DND-41 (cell line): ENCODE data around the gene CPA2.

Source experiments
- EZH2 ChIP-seq: IDR thresholded peaks from 3 replicates; pipeline ENCODE4 v1.6.1; 2012; ENCODE audit warnings: borderline replicate concordance, low read depth, mild to moderate bottlenecking, moderate library complexity, low read length, inconsistent platforms; ENCODE audit not compliant: severe bottlenecking
- TF ChIP-seq, protein P1 (sequence below): IDR thresholded peaks from 2 replicates; pipeline ENCODE4 v1.5.1; 2012; ENCODE audit warnings: borderline replicate concordance, low read length, moderate library complexity, mild to moderate bottlenecking; ENCODE audit not compliant: poor library complexity, severe bottlenecking; ENCODE audit errors: extremely low read depth

GRCh38 chr7:130273081-130273932, 6.6 kb downstream of the CPA2 start:
- TF ChIP-seq, protein P1, sequence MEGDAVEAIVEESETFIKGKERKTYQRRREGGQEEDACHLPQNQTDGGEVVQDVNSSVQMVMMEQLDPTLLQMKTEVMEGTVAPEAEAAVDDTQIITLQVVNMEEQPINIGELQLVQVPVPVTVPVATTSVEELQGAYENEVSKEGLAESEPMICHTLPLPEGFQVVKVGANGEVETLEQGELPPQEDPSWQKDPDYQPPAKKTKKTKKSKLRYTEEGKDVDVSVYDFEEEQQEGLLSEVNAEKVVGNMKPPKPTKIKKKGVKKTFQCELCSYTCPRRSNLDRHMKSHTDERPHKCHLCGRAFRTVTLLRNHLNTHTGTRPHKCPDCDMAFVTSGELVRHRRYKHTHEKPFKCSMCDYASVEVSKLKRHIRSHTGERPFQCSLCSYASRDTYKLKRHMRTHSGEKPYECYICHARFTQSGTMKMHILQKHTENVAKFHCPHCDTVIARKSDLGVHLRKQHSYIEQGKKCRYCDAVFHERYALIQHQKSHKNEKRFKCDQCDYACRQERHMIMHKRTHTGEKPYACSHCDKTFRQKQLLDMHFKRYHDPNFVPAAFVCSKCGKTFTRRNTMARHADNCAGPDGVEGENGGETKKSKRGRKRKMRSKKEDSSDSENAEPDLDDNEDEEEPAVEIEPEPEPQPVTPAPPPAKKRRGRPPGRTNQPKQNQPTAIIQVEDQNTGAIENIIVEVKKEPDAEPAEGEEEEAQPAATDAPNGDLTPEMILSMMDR: no peak
- TF ChIP-seq EZH2: no peak
